B cell (primary cell): Measurements from ENCODE around the gene PSMG4. TPM values are rescaled to one million over a fixed set of nuclear protein-coding genes. Genes with fewer than 3 reads are reported as not detected.

Source experiments
- ATAC-seq: fragments of 200-7000 bp; cut with Tn5 transposase; one replicate; pipeline ENCODE4 v1.10.0; 2021; ENCODE audit warnings: low read depth, mild to moderate bottlenecking, moderate number of reproducible peaks, moderate library complexity
- CTCF ChIA-PET: fragments of 350-600 bp; sonication (Branson Sonifier 250); formaldehyde crosslinking; loops from one replicate; lab custom pipeline; 2021; ENCODE audit warnings: antibody characterized with exemption, inconsistent platforms; lab: Charles Lee
- POLR2A ChIA-PET: fragments of 350-600 bp; sonication (Branson Sonifier 250); formaldehyde crosslinking; loops from one replicate; lab custom pipeline; 2021; ENCODE audit warnings: antibody characterized with exemption; lab: Charles Lee
- DNase-seq: peaks from one replicate; pipeline ENCODE4 v3.0.0; 2013
- H2AFZ ChIP-seq: 2 replicates; pipeline ENCODE4 v1.6.1; 2012; ENCODE audit warnings: mild to moderate bottlenecking, low read depth, low read length; ENCODE audit not compliant: insufficient read depth, poor library complexity, severe bottlenecking
- H3K27ac ChIP-seq, 2 donors: 1 replicate in 1 of 2; 2 replicates in 1 of 2; pipeline ENCODE4 v1.5.1; 2012 to 2013; ENCODE audit warnings: low read length in 2 of 2, mild to moderate bottlenecking in 2 of 2, moderate library complexity in 1 of 2
- H3K27me3 ChIP-seq, 4 experiments: fragments of 200-600 bp in 1 of 4; sonication (generic) in 1 of 4; replicated peaks in 1 of 4; 1 replicate in 2 of 4; 2 replicates in 2 of 4; pipeline versions ENCODE4 v1.6.1 to v1.7.0; 2013 to 2016; ENCODE audit warnings: low read length in 3 of 4, mild to moderate bottlenecking in 2 of 4, mixed read lengths in 1 of 4, moderate library complexity in 1 of 4; ENCODE audit not compliant: insufficient read depth in 4 of 4, control insufficient read depth in 3 of 4; ENCODE audit errors: control extremely low read depth in 1 of 4
- H3K36me3 ChIP-seq, 2 experiments: replicated peaks in 1 of 2; 1 replicate in 1 of 2; 2 replicates in 1 of 2; pipeline versions ENCODE4 v1.6.1 to v1.7.1; 2013; ENCODE audit warnings: low read length in 1 of 2; ENCODE audit not compliant: insufficient read depth in 2 of 2, control insufficient read depth in 1 of 2; ENCODE audit errors: control extremely low read depth in 1 of 2, extremely low read depth in 1 of 2
- H3K4me1 ChIP-seq, 2 donors: fragments of 200-600 bp in 1 of 2; sonication (generic) in 1 of 2; 1 replicate in 1 of 2; 2 replicates in 1 of 2; pipeline versions ENCODE4 v1.5.1 to v1.6.1; 2013 to 2017; ENCODE audit warnings: low read length in 2 of 2; ENCODE audit not compliant: control insufficient read depth in 2 of 2, insufficient read depth in 2 of 2
- H3K4me2 ChIP-seq: replicated peaks from 2 replicates; pipeline ENCODE3; 2012; ENCODE audit warnings: mild to moderate bottlenecking, low read depth, low read length; ENCODE audit not compliant: poor library complexity, severe bottlenecking
- H3K4me3 ChIP-seq, 5 experiments: fragments of 200-600 bp in 1 of 5; sonication (generic) in 1 of 5; 1 replicate in 3 of 5; 2 replicates in 2 of 5; pipeline versions ENCODE4 v1.5.1 to v1.7.0; 2011 to 2016; ENCODE audit warnings: low read length in 4 of 5, mild to moderate bottlenecking in 4 of 5, low read depth in 2 of 5, control low read depth in 1 of 5, moderate library complexity in 1 of 5; ENCODE audit not compliant: insufficient read depth in 1 of 5; ENCODE audit errors: control extremely low read depth in 1 of 5, extremely low read depth in 1 of 5
- H3K79me2 ChIP-seq: fragments of 200-600 bp; sonication (generic); one replicate; pipeline ENCODE4 v1.6.0; 2016; ENCODE audit warnings: low read length; ENCODE audit not compliant: control insufficient read depth, insufficient read depth
- H3K9ac ChIP-seq: fragments of 200-600 bp; sonication (generic); 2 replicates; pipeline ENCODE4 v1.6.1; 2017; ENCODE audit warnings: mild to moderate bottlenecking, low read length, moderate library complexity
- H3K9me3 ChIP-seq, 3 donors: one replicate each; pipeline versions ENCODE4 v1.6.1 to v1.7.1; 2013; ENCODE audit warnings: low read length in 2 of 3; ENCODE audit not compliant: control insufficient read depth in 2 of 3, insufficient read depth in 1 of 3; ENCODE audit errors: control extremely low read depth in 1 of 3
- H4K20me1 ChIP-seq: 2 replicates; pipeline ENCODE4 v1.6.0; 2012; ENCODE audit warnings: mild to moderate bottlenecking, low read length; ENCODE audit not compliant: insufficient read depth, control insufficient read depth, poor library complexity, severe bottlenecking
- H3K27ac Mint-ChIP-seq: one replicate; pipeline ENCODE4 v1.8.0; 2021; ENCODE audit warnings: mixed read lengths
- H3K27me3 Mint-ChIP-seq: one replicate; pipeline ENCODE4 v1.8.0; 2021; ENCODE audit warnings: mixed read lengths
- H3K4me1 Mint-ChIP-seq: one replicate; pipeline ENCODE4 v1.8.0; 2021; ENCODE audit warnings: mixed read lengths
- H3K4me3 Mint-ChIP-seq: one replicate; pipeline ENCODE4 v1.8.0; 2021; ENCODE audit warnings: mixed read lengths
- H3K9me3 Mint-ChIP-seq: one replicate; pipeline ENCODE4 v1.8.0; 2022; ENCODE audit warnings: mixed read lengths; ENCODE audit not compliant: insufficient read depth
- CTCF ChIP-seq: fragments of 200-600 bp; IDR thresholded peaks from one replicate; pipeline ENCODE4 v1.8.0; 2022; ENCODE audit warnings: antibody characterized with exemption, mild to moderate bottlenecking
- EZH2 ChIP-seq: IDR thresholded peaks from 2 replicates; pipeline ENCODE4 v1.6.1; 2012; ENCODE audit warnings: borderline replicate concordance, low read depth, mild to moderate bottlenecking, moderate library complexity, low read length; ENCODE audit not compliant: insufficient read depth, poor library complexity, severe bottlenecking
- WGBS: methylation state at CpG from one replicate; pipeline ENCODE4 v1.1.5; 2013; ENCODE audit warnings: missing lambda C conversion rate; ENCODE audit not compliant: insufficient coverage; 5-methylcytosine and 5-hydroxymethylcytosine counted together
- intact Hi-C: fragments of 100-400 bp; cut with micrococcal nuclease; formaldehyde crosslinking; loops from one replicate; pipeline ENCODE4 v1.10.0; 2022
- polyA plus RNA-seq: library from polyadenylated mRNA; depleted of rRNA; stranded (reverse); fragments of >200 nt; gene quantifications from 2 replicates; pipeline ENCODE4 v1.2.3, GENCODE V29; 2012
- total RNA-seq, 2 donors: library from RNA; stranded (reverse); fragments of 120-200 nt in 1 of 2; gene quantifications; 1 replicate in 1 of 2; 2 replicates in 1 of 2; pipeline versions ENCODE4 v1.2.3 to v1.2.4, GENCODE V29; 2013 to 2022

Gene PSMG4
- total and polyA plus RNA-seq, 2 donors (not counting 1 experiment from before 2014, with no cell fraction given): 31.9 to 42.4 TPM

GRCh38 chr6:3252369-3252768 is 6.4 kb upstream of the PSMG4 start:
- Histone ChIP-seq H3K4me3 (no peak overlapping the region), H3K79me2 (no peaks in the 10 kb centered on the region), H2AFZ (no peak overlapping the region), H3K4me2 (no peak overlapping the region), H3K9me3 (peaks cover 0 to 7% (median 0%) of the 10 kb centered on the region in 3 donors), H3K4me1 (peaks cover 7 to 8% of the 10 kb centered on the region in 2 donors), H4K20me1 (no peaks in the 10 kb centered on the region), H3K27ac (no peak overlapping the region), H3K27me3 (peaks cover 0 to 28% (median 14%) of the 10 kb centered on the region in 4 experiments), H3K9ac (no peak overlapping the region), H3K36me3 (no peaks in the 10 kb centered on the region)
- intact Hi-C loops: loop anchor here (10.0 kb wide), 1 partner anchor 882 kb away; the partner anchor contains the start of gene ECI2
- H3K9me3 Mint-ChIP-seq: no peaks in the 10 kb centered on the region
- peaks cover 30% of the 10 kb centered on the region for H3K27me3 Mint-ChIP-seq
- DNase-seq (no peak), ATAC-seq (no peak)
- H3K4me1 Mint-ChIP-seq: peaks cover 4% of the 10 kb centered on the region
- H3K27ac Mint-ChIP-seq: no peak overlapping the region
- no peak overlapping the region for H3K4me3 Mint-ChIP-seq
- WGBS: 96% methylated on average over 10 of the region's 10 CpGs
- POLR2A ChIA-PET: no interaction called here
- no peak for TF ChIP-seq CTCF
- no peak for TF ChIP-seq EZH2
- CTCF ChIA-PET: interaction anchor here (0.9 to 5.3 kb wide), 16 partner anchors 8 to 263 kb away, joined by 3 to 82 read pairs (median 8); partner anchors contain the start of genes BPHL and TUBB2A

GRCh38 chr6:3252861-3253596 is 5.7 kb upstream of the PSMG4 start:
- Histone ChIP-seq H4K20me1 (no peaks in the 10 kb centered on the region), H3K4me2 (no peak overlapping the region), H3K9ac (no peak overlapping the region), H2AFZ (no peak overlapping the region), H3K79me2 (no peaks in the 10 kb centered on the region), H3K9me3 (peaks cover 0 to 7% (median 0%) of the 10 kb centered on the region in 3 donors), H3K27ac (no peak overlapping the region), H3K4me1 (peaks cover 7 to 8% of the 10 kb centered on the region in 2 donors), H3K27me3 (peaks cover 0 to 22% (median 9%) of the 10 kb centered on the region in 4 experiments), H3K36me3 (no peaks in the 10 kb centered on the region), H3K4me3 (no peak overlapping the region)
- ATAC-seq: no peak
- ChIA-PET CTCF (interaction anchor here (1.1 to 3.2 kb wide), 5 partner anchors 11 to 189 kb away, joined by 3 to 19 read pairs (median 11); no protein-coding TSS in a partner anchor), POLR2A (no interaction called here)
- 97% methylated on average over 21 of the region's 22 CpGs for WGBS
- peaks cover 4% of the 10 kb centered on the region for H3K4me1 Mint-ChIP-seq
- intact Hi-C loops: loop anchor here (10.0 kb wide), 1 partner anchor 882 kb away; the partner anchor contains the start of gene ECI2
- H3K27me3 Mint-ChIP-seq: peaks cover 28% of the 10 kb centered on the region
- no peak overlapping the region for H3K27ac Mint-ChIP-seq
- no peak for DNase-seq
- H3K9me3 Mint-ChIP-seq: no peaks in the 10 kb centered on the region
- TF ChIP-seq EZH2 (no peak), CTCF (no peak)
- no peak overlapping the region for H3K4me3 Mint-ChIP-seq
